ENCODE results near the gene ATOX1. TPM values are rescaled to one million over a fixed set of nuclear protein-coding genes. Genes with fewer than 3 reads are reported as not detected.

Gene ATOX1
- total and polyA plus RNA-seq, 2 experiments from 2014 or later: 68.2 to 190 TPM

DNA sequence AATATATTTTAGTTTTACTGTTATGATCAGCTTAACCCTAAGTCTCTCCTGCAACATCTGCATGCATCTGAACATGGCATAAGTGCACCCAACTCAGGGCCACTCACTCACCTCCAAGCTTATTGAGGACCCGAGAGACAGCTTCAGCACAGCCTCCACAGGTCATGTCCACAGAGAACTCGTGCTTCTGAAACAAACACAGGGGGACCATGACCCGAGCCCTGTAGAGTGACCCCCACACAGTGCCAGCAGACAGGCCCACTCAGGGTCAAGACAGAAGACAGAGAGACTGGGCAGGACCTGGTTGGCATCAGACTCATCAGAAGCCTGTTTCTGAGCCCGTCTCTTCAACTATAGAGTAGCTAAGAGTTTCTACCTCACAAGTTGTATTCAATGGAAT, 6.8 kb downstream of the ATOX1 start:
- no peak overlapping the region for H3K4me3 ChIP-seq
- TF ChIP-seq, protein P1, sequence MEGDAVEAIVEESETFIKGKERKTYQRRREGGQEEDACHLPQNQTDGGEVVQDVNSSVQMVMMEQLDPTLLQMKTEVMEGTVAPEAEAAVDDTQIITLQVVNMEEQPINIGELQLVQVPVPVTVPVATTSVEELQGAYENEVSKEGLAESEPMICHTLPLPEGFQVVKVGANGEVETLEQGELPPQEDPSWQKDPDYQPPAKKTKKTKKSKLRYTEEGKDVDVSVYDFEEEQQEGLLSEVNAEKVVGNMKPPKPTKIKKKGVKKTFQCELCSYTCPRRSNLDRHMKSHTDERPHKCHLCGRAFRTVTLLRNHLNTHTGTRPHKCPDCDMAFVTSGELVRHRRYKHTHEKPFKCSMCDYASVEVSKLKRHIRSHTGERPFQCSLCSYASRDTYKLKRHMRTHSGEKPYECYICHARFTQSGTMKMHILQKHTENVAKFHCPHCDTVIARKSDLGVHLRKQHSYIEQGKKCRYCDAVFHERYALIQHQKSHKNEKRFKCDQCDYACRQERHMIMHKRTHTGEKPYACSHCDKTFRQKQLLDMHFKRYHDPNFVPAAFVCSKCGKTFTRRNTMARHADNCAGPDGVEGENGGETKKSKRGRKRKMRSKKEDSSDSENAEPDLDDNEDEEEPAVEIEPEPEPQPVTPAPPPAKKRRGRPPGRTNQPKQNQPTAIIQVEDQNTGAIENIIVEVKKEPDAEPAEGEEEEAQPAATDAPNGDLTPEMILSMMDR (IDR thresholded peaks at IDR 0.05; ENCODE audit: low read depth, low read length): no peak
- DNase-seq (ENCODE audit: low read depth in 1 of 2, low spot score in 1 of 2): no peak
- no peaks in the 10 kb centered on the region for H3K9me3 ChIP-seq (ENCODE audit: low read depth)
- H3K27me3 ChIP-seq: no peaks in the 10 kb centered on the region
- H3K27ac ChIP-seq: no peak overlapping the region
- H3K4me1 ChIP-seq (ENCODE audit: low read depth): peaks cover 8% of the 10 kb centered on the region
- no peaks in the 10 kb centered on the region for H3K36me3 ChIP-seq

DNA sequence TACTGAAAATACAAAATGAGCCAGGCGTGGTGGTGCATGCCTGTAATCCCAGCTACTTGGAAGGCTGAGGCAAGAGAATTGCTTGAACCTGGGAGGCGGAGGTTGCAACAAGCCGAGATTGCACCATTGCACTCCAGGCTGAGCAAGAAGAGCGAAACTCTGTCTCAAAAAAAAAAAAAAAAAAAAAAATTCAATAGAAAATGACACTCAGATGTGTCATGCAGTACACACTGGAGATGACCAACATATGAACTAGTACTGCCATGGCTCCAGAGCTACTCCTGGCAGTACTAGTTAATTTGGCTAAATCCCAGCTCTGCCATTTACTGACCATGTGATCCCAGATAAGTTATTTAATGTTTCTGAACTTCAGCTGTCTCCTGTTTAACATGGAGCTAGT, 7.3 kb downstream of the ATOX1 start:
- TF ChIP-seq, protein P1 (IDR thresholded peaks at IDR 0.05; ENCODE audit: low read depth, low read length): no peak
- DNase-seq (ENCODE audit: low read depth in 1 of 2, low spot score in 1 of 2): peak in 1 of 2 donors; percentile 63
- H3K9me3 ChIP-seq (ENCODE audit: low read depth): no peaks in the 10 kb centered on the region
- peaks cover 8% of the 10 kb centered on the region for H3K4me1 ChIP-seq (ENCODE audit: low read depth)
- H3K4me3 ChIP-seq: no peak overlapping the region
- no peak overlapping the region for H3K27ac ChIP-seq
- H3K27me3 ChIP-seq: no peaks in the 10 kb centered on the region
- H3K36me3 ChIP-seq: no peaks in the 10 kb centered on the region

DNA sequence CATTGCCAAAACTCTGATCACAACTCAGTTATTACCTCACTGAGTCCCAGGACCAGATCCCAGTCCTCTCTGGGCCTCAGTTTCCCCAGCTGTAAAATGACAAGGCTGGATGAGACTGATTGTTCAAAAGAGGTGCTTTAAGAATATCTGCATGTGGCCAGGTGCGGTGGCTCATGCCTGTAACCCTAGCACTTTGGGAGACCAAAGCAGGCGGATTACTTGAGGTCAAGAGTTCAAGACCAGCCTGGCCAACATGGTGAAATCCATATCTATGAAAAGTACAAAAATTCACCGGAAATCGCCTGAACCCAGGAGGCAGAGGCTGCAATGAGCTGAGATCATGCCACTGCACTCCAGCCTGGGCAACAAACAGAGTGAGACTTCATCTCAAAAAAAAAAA, 8.3 kb downstream of the ATOX1 start:
- H3K36me3 ChIP-seq: peaks cover 3% of the 10 kb centered on the region
- TF ChIP-seq, protein P1 (IDR thresholded peaks at IDR 0.05; ENCODE audit: low read depth, low read length): no peak
- DNase-seq (ENCODE audit: low read depth in 1 of 2, low spot score in 1 of 2): no peak
- H3K27me3 ChIP-seq: no peaks in the 10 kb centered on the region
- no peak overlapping the region for H3K4me3 ChIP-seq
- no peaks in the 10 kb centered on the region for H3K9me3 ChIP-seq (ENCODE audit: low read depth)
- H3K4me1 ChIP-seq (ENCODE audit: low read depth): peaks cover 3% of the 10 kb centered on the region
- no peak overlapping the region for H3K27ac ChIP-seq

DNA sequence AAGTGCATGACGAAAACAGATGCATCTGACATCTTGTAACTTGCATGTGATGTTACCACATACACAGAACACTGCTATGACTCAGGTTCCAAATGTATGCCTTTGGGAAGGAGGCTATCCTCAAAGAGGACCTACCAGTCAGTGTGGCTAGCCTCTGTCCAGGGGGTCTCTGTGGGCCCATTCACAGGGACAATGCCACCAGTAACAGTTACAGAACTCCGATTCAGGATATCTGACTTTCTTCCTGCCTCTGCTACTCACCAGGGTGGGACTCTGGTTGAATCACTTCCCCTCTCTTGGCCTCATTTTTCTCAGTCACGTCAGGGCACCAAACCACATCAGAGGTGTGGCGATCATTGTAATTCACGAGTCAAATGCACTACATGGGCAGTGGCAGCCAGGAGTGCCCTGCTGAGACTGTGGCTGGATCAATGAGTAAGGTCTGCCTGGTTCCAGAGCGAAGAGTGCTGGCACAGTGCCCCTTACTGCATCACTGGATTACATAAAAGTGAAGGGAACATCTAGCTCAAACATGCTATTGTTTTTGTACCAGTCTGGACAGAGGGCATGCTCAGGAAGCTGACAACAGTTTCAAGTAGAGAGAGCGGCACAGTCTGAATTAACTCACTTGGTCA, 13.2 kb downstream of the ATOX1 start:
- TF ChIP-seq, protein P1 (IDR thresholded peaks at IDR 0.05; ENCODE audit: low read depth, low read length): no peak
- peaks cover 3% of the 10 kb centered on the region for H3K36me3 ChIP-seq
- H3K4me3 ChIP-seq: no peak overlapping the region
- no peaks in the 10 kb centered on the region for H3K9me3 ChIP-seq (ENCODE audit: low read depth)
- H3K27me3 ChIP-seq: no peaks in the 10 kb centered on the region
- no peak overlapping the region for H3K27ac ChIP-seq
- peak in 1 of 2 donors; percentile 76 for DNase-seq (ENCODE audit: low read depth in 1 of 2, low spot score in 1 of 2)
- peaks cover 3% of the 10 kb centered on the region for H3K4me1 ChIP-seq (ENCODE audit: low read depth)

DNA sequence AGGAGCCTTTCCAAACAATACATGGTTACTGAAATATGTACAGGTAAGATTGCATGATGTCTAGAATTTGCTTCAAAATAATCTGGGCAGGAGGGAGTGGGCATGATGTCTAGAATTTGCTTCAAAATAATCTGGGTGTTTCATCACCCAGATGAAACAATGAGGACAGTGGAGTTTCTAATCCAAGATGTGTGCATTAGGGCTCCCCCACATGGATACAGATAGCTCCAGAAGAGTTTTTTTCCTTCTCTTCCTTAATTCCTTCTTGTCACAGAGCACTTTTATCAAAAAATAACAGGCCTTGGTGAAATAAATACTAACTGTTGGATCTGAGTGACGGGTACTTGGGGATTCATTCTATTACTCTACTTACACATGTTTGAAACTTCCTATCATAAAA, 14.9 kb downstream of the ATOX1 start:
- H3K4me1 ChIP-seq (ENCODE audit: low read depth): peaks cover 8% of the 10 kb centered on the region
- H3K9me3 ChIP-seq (ENCODE audit: low read depth): no peaks in the 10 kb centered on the region
- peaks cover 3% of the 10 kb centered on the region for H3K36me3 ChIP-seq
- H3K27ac ChIP-seq: no peak overlapping the region
- H3K4me3 ChIP-seq: no peak overlapping the region
- H3K27me3 ChIP-seq: no peaks in the 10 kb centered on the region
- TF ChIP-seq, protein P1 (IDR thresholded peaks at IDR 0.05; ENCODE audit: low read depth, low read length): no peak
- DNase-seq (ENCODE audit: low read depth in 1 of 2, low spot score in 1 of 2): no peak
